Measurements from ENCODE around the gene CAMSAP2.

Gene CAMSAP2

GRCh38 chr1:200877010-200877409 lies 138.3 kb downstream of the CAMSAP2 start:
- no peak for DNase-seq (ENCODE audit: low read depth in 2 of 2)

GRCh38 chr1:200877839-200878551 lies 139.3 kb downstream of the CAMSAP2 start:
- peak in 1 of 2 experiments; percentile 35 for DNase-seq (ENCODE audit: low read depth in 2 of 2)

GRCh38 chr1:200880212-200880611 lies 141.5 kb downstream of the CAMSAP2 start:
- no peak for DNase-seq (ENCODE audit: low read depth in 2 of 2)

- no peak for DNase-seq (ENCODE audit: low read depth in 2 of 2)
These were observed 144.4 kb downstream of the CAMSAP2 start for GRCh38 chr1:200883118-200883517.

GRCh38 chr1:200885623-200886402 lies 147.1 kb downstream of the CAMSAP2 start:
- DNase-seq (ENCODE audit: low read depth in 2 of 2), result no peak

GRCh38 chr1:200886594-200886993 lies 147.9 kb downstream of the CAMSAP2 start:
- no peak for DNase-seq (ENCODE audit: low read depth in 2 of 2)

- no peak for DNase-seq (ENCODE audit: low read depth in 2 of 2)
These were observed 148.3 kb downstream of the CAMSAP2 start for GRCh38 chr1:200887036-200887435.

- no peak for DNase-seq (ENCODE audit: low read depth in 2 of 2)
These were observed 149.2 kb downstream of the CAMSAP2 start for GRCh38 chr1:200887772-200888348.

GRCh38 chr1:200888349-200888838 lies 149.7 kb downstream of the CAMSAP2 start:
- peak; percentile 37 to 54 for DNase-seq (ENCODE audit: low read depth in 2 of 2)

- DNase-seq (ENCODE audit: low read depth in 2 of 2), result no peak
These were observed 150.9 kb downstream of the CAMSAP2 start for GRCh38 chr1:200889571-200889970.

GRCh38 chr1:200890027-200890426 lies 151.3 kb downstream of the CAMSAP2 start:
- DNase-seq (ENCODE audit: low read depth in 2 of 2), result no peak

GRCh38 chr1:200890818-200891773 lies 152.4 kb downstream of the CAMSAP2 start:
- no peak for DNase-seq (ENCODE audit: low read depth in 2 of 2)

- DNase-seq (ENCODE audit: low read depth in 2 of 2), result no peak
These were observed 153.1 kb downstream of the CAMSAP2 start for GRCh38 chr1:200891774-200892157.

- DNase-seq (ENCODE audit: low read depth in 2 of 2), result no peak
These were observed 153.9 kb downstream of the CAMSAP2 start for GRCh38 chr1:200892546-200892945.

- no peak for DNase-seq (ENCODE audit: low read depth in 2 of 2)
These were observed 154.3 kb downstream of the CAMSAP2 start for GRCh38 chr1:200892958-200893357.

GRCh38 chr1:200893411-200893901 lies 154.8 kb downstream of the CAMSAP2 start:
- DNase-seq (ENCODE audit: low read depth in 2 of 2), result no peak

GRCh38 chr1:200894712-200895442 lies 156.2 kb downstream of the CAMSAP2 start, which contains the start of gene INAVA:
Gene INAVA (plus strand): TSS chr1:200894900. CDS start chr1:200898401, 3,501 bp downstream.
- DNase-seq (ENCODE audit: low read depth in 2 of 2), result no peak

GRCh38 chr1:200895443-200895789 lies 156.7 kb downstream of the CAMSAP2 start:
- DNase-seq (ENCODE audit: low read depth in 2 of 2), result no peak

GRCh38 chr1:200895801-200896530 lies 157.3 kb downstream of the CAMSAP2 start:
- no peak for DNase-seq (ENCODE audit: low read depth in 2 of 2)

Measured in stimulated activated CD4-positive, alpha-beta T cell treated with anti-CD3 and anti-CD28 coated beads, Interleukin-12 subunit alpha, Interleukin-12 subunit beta, amount 100 ng/mL, for 24 hours (primary cell).